ENCODE measurements around the gene MTURN. TPM values are rescaled to one million over a fixed set of nuclear protein-coding genes. Genes with fewer than 3 reads are reported as not detected.
A peak's percentile ranks its signal among the peaks of the same experiment; 100 is the strongest.

The MTURN gene
- total RNA-seq, 1 donor from 2014 or later: 4.2 TPM

DNA sequence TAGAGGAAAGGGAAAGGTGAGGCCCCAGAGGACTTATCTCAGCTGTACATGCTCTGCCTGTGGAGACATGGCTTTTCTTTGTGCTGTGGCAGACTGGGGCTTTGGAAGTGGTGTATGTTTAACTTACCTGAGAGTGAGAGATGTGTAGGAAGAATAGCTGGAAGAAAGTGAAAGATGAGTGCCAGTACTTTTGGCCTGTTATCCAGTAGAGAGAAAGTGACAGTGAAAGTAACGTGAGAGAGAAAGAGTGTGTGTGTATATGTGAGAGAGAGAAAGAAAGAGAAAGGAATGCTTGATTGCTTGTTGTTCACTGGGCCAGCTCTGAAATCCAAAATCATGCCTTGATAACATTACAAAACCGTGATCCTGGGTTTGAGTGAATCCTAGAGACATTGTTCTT is 25.5 kb downstream of the MTURN start:
- no peaks in the 10 kb centered on the region for H3K36me3 Mint-ChIP-seq (ENCODE audit: low read depth)
- H3K4me3 Mint-ChIP-seq: no peak overlapping the region
- no peaks in the 10 kb centered on the region for H3K9me3 Mint-ChIP-seq
- H3K27ac Mint-ChIP-seq: no peak overlapping the region
- H3K4me1 Mint-ChIP-seq: peaks cover 50% of the 10 kb centered on the region
- no peak for DNase-seq
- intact Hi-C loops (cut with micrococcal nuclease): loop anchor here (5.0 kb wide), 3 partner anchors 122 to 187 kb away; partner anchors contain the start of genes FKBP14, PLEKHA8 and ZNRF2
- no peaks in the 10 kb centered on the region for H3K27me3 Mint-ChIP-seq

DNA sequence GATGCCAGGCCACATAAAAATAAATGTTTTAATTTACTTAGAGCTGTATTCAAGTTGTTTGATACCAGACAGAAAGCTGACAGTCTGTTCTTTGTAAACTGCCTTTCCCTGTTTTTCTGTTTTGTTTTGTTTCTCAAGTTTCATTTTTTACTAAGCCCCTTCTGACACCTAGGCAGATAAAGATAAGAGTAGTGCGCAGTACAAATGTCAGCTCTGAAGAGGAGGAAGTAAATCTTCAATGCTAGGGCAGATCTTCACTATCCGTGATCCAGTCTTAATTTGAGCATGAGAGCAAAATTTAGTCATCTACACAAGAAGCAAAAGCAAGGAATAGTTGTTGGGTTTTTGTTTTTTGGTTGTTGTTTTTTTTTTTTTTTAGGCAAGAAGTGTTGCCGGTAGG is 27.3 kb downstream of the MTURN start:
- Mint-ChIP-seq H3K9me3 (no peaks in the 10 kb centered on the region), H3K36me3 (ENCODE audit: low read depth) (no peaks in the 10 kb centered on the region), H3K27me3 (no peaks in the 10 kb centered on the region), H3K4me3 (peak overlapping the region; percentile 64), H3K4me1 (peaks cover 47% of the 10 kb centered on the region), H3K27ac (peak overlapping the region; percentile 42)
- intact Hi-C loops (cut with micrococcal nuclease): loop anchor here (2.0 to 5.0 kb wide), 5 partner anchors 27 to 403 kb away; partner anchors contain the start of genes FKBP14, MTURN, PLEKHA8 and ZNRF2
- no peak for DNase-seq

DNA sequence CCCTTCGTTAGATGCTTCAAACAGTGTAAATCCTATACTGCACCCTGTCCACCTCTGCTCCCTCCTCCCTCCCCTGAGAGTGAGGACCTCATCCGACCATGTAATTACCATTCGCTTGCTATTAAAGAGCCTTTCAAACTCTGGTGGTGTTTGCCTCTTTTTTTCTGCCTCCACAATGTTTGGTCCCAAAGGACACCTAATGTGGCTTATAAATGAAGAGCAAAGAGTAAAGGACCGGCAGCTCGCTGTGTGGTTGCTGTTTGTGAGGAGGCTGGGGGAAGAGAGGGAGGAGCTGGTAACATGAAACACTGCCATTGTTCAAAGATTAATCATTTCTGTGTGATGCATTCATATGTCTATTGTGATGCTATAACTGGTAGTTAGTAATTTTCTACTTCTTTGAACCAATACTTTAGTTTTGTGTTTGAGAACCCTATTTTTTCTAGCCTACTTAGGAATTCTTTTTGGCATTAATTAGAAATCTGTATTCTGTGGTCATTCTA is 27.9 kb downstream of the MTURN start:
- Mint-ChIP-seq H3K27ac (peak overlapping the region; percentile 42), H3K9me3 (no peaks in the 10 kb centered on the region), H3K36me3 (ENCODE audit: low read depth) (no peaks in the 10 kb centered on the region), H3K4me1 (peaks cover 42% of the 10 kb centered on the region), H3K4me3 (peak overlapping the region; percentile 64), H3K27me3 (no peaks in the 10 kb centered on the region)
- intact Hi-C loops (cut with micrococcal nuclease): loop anchor here (2.0 to 5.0 kb wide), 5 partner anchors 28 to 402 kb away; partner anchors contain the start of genes FKBP14, MTURN, PLEKHA8 and ZNRF2
- DNase-seq: peak; percentile 62

GRCh38 chr7:30163231-30163894 is 28.6 kb downstream of the MTURN start:
- Mint-ChIP-seq H3K9me3 (no peaks in the 10 kb centered on the region), H3K4me3 (peak overlapping the region; percentile 64), H3K36me3 (ENCODE audit: low read depth) (no peaks in the 10 kb centered on the region), H3K27me3 (no peaks in the 10 kb centered on the region), H3K4me1 (peaks cover 38% of the 10 kb centered on the region), H3K27ac (peak overlapping the region; percentile 42)
- peak; percentile 70 for DNase-seq
- intact Hi-C loops (cut with micrococcal nuclease): loop anchor here (2.0 to 5.0 kb wide), 5 partner anchors 29 to 401 kb away; partner anchors contain the start of genes FKBP14, MTURN, PLEKHA8 and ZNRF2

- intact Hi-C loops (cut with micrococcal nuclease): loop anchor here (5.0 kb wide), 3 partner anchors 118 to 183 kb away; partner anchors contain the start of genes FKBP14, PLEKHA8 and ZNRF2
Observed at GRCh38 chr7:30164567-30164966, 29.8 kb downstream of the MTURN start.

DNA sequence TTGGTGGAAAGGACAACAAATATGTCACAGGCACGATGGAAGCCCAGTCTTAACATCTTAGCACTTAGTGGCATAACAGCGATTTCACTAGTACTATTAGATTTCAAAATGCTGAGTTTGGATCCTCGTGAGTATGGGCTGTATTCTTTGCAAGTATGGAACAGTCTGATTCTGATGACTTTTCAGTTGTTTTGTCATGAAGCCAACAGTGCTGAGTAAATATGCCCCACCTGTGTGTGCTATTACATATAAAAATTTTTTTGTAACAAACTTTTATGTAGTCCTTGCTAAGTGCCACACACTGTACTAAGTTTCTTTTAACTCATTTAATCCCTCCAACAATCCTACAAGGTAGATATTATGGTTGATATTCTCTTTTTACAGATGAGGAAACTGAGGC is 30.8 kb downstream of the MTURN start:
- DNase-seq: no peak
- Mint-ChIP-seq H3K36me3 (ENCODE audit: low read depth) (no peaks in the 10 kb centered on the region), H3K9me3 (no peaks in the 10 kb centered on the region), H3K4me3 (no peak overlapping the region), H3K4me1 (peaks cover 26% of the 10 kb centered on the region), H3K27me3 (peaks cover under 1% of the 10 kb centered on the region), H3K27ac (no peak overlapping the region)
- intact Hi-C loops (cut with micrococcal nuclease): no loop called here

More at GRCh38 chr7:30164567-30164966, 29.8 kb downstream of the MTURN start:
- no peak overlapping the region for H3K4me3 Mint-ChIP-seq
- H3K9me3 Mint-ChIP-seq: no peaks in the 10 kb centered on the region
- peaks cover 35% of the 10 kb centered on the region for H3K4me1 Mint-ChIP-seq
- H3K27ac Mint-ChIP-seq: no peak overlapping the region
- no peaks in the 10 kb centered on the region for H3K27me3 Mint-ChIP-seq
- DNase-seq: no peak
- no peaks in the 10 kb centered on the region for H3K36me3 Mint-ChIP-seq (ENCODE audit: low read depth)

DNA sequence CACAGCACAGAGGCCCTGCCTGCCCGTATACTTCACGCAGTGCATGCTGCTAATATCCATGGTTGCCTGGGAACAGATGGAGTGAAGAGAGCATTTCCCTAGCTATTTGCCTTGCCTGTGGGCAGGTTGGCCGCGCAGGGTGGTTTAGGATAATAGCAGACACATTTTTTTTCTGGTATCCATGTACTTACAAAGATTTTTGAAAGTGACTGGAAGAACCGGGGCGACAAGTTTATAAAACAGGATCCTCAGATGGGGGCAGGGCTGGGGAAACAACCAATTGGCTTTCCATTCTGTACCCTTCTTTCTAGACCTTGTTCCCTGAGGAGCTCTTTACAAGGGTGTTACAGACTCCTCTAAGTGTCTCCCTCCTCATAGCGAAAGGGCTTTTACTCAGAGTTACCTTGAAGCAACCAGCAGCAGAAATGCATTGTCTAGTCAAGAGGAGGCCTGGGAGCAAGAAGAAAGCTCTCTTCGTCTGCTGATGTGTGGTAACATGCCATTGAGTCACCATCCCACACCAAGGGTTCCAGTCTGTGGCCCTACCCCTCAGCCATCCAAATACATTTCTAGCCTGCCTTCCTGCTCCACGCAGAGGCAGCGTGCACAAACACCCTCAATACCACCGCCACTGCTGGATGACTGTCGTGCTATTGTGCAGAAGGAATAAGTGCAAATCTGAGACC is 31.5 kb downstream of the MTURN start:
- no peaks in the 10 kb centered on the region for H3K9me3 Mint-ChIP-seq
- H3K36me3 Mint-ChIP-seq (ENCODE audit: low read depth): no peaks in the 10 kb centered on the region
- no peak overlapping the region for H3K27ac Mint-ChIP-seq
- peaks cover 4% of the 10 kb centered on the region for H3K27me3 Mint-ChIP-seq
- intact Hi-C loops (cut with micrococcal nuclease): no loop called here
- H3K4me1 Mint-ChIP-seq: peaks cover 23% of the 10 kb centered on the region
- no peak for DNase-seq
- no peak overlapping the region for H3K4me3 Mint-ChIP-seq

DNA sequence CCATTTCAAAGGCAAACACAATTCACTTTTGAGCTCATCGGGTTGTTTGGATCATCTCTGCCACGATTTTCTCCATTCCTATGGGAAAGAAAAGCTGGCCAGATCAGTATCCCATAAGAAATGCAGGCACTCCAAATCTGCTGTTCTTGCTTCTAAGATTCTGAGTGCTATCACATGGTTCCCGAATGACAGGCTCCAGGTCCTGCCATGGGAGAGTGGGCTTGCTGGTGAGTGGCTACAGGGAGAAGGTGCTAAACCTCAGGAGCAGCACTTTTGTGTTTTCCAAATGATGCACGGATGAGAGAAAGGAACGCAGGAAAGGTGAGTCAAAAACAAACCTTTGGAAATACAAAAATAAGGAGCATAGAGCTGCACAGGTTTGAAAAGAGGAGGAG is 32.1 kb downstream of the MTURN start:
- intact Hi-C loops (cut with micrococcal nuclease): no loop called here
- H3K27me3 Mint-ChIP-seq: peaks cover 4% of the 10 kb centered on the region
- no peaks in the 10 kb centered on the region for H3K36me3 Mint-ChIP-seq (ENCODE audit: low read depth)
- H3K4me1 Mint-ChIP-seq: peaks cover 22% of the 10 kb centered on the region
- no peak overlapping the region for H3K4me3 Mint-ChIP-seq
- no peak overlapping the region for H3K27ac Mint-ChIP-seq
- no peaks in the 10 kb centered on the region for H3K9me3 Mint-ChIP-seq
- DNase-seq: no peak

GRCh38 chr7:30167901-30168300 is 33.1 kb downstream of the MTURN start:
- no peaks in the 10 kb centered on the region for H3K36me3 Mint-ChIP-seq (ENCODE audit: low read depth)
- H3K9me3 Mint-ChIP-seq: no peaks in the 10 kb centered on the region
- peaks cover 13% of the 10 kb centered on the region for H3K4me1 Mint-ChIP-seq
- no peak for DNase-seq
- no peak overlapping the region for H3K27ac Mint-ChIP-seq
- H3K27me3 Mint-ChIP-seq: peaks cover 4% of the 10 kb centered on the region
- no peak overlapping the region for H3K4me3 Mint-ChIP-seq
- intact Hi-C loops (cut with micrococcal nuclease): no loop called here

DNA sequence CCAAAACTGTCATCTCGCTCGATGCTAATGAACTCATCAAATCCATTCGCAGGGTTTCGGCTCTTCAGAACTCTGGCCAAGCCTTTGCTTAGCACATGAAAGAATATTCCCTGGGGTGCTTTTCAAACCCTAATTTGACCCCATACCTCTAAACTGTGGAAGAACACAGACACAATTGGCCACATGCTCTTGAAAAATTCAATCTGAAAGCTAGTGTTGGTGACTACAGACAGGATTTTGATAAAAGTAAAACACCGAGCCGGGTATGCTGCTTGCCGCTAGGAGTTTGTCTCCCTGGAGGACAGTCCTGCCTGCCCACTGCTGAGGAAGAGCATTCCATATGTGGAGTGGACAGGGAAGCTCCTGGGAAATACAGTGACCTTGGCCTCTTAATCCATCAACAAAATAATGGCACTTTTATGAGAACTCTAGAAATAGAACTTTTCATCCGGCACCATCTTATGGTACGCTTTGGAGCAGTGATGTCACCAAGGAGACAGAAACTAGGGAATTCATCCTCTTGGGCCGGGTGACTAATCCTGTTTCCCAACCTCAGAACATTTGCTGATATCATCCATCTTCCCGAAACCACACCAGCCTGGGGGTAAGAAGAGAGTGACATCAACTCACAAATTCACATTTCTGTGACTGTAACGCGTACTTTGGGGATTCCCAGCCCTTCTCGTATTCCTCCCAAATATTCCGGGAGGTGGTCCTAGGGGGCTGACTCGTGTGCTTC is 34.2 kb downstream of the MTURN start:
- no peak for DNase-seq
- intact Hi-C loops (cut with micrococcal nuclease): no loop called here
- Mint-ChIP-seq H3K36me3 (ENCODE audit: low read depth) (no peaks in the 10 kb centered on the region), H3K27me3 (peaks cover 4% of the 10 kb centered on the region), H3K4me1 (peaks cover 3% of the 10 kb centered on the region), H3K27ac (no peak overlapping the region), H3K4me3 (no peak overlapping the region), H3K9me3 (no peaks in the 10 kb centered on the region)

DNA sequence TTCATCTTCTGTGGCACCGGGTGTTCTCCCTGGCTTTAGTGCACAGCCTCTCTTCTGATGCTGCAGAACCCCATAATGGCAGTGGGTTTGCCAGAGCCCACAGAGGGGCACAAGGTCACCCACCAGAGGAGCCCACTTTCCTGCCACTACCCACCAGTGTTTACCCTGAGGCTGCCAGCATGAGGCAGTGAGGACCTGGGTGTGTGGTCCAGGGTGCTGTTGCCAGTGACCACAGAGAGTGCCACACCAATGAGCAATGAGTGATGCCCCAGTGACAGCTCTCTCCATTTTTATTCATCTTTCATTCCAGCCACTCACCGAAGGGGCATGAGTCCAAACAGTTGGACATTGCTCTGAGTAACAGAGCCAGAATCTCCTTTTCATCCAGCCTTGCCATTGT is 34.8 kb downstream of the MTURN start:
- intact Hi-C loops (cut with micrococcal nuclease): no loop called here

DNA sequence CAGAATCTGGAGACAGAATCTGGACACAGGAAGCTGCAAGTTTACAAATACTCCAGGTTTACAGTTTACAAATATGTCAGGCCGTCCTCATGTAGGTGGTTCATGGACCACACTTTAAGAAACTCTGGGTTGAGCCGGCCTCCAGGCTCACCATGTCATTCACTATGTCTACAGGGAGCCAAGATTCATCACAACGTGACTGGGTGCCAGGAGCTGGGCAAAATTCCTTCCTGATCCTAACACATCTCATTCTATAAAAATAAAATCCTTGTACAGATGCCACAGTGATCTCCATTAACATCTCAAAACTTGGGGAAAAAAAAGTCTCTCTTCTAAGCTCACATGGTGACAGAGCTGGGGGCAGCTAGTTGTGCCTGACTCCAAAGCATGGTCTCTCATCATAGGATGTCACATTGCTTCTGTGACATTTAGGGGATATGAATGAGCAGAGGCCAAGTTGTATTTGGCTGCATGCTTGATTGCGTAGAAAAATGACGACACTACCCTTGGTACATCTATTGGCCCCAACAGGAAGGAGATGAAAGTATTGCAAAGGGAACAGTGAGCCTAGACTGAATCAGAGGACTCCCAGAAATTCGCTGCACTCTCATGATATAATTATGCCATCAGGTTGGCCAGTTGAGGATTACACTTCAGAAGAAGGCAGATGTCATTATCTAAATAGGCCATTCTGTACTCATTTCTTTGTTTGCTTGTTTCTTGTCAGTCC is 35.9 kb downstream of the MTURN start:
- no peaks in the 10 kb centered on the region for H3K4me1 Mint-ChIP-seq
- no peak overlapping the region for H3K4me3 Mint-ChIP-seq
- peaks cover 4% of the 10 kb centered on the region for H3K27me3 Mint-ChIP-seq
- intact Hi-C loops (cut with micrococcal nuclease): no loop called here
- H3K9me3 Mint-ChIP-seq: no peaks in the 10 kb centered on the region
- no peaks in the 10 kb centered on the region for H3K36me3 Mint-ChIP-seq (ENCODE audit: low read depth)
- DNase-seq: no peak
- no peak overlapping the region for H3K27ac Mint-ChIP-seq

More for the DNA sequence above, 34.8 kb downstream of the MTURN start:
- Mint-ChIP-seq H3K9me3 (no peaks in the 10 kb centered on the region), H3K4me1 (no peaks in the 10 kb centered on the region), H3K36me3 (ENCODE audit: low read depth) (no peaks in the 10 kb centered on the region), H3K27ac (no peak overlapping the region), H3K4me3 (no peak overlapping the region), H3K27me3 (peaks cover 4% of the 10 kb centered on the region)
- no peak for DNase-seq

GRCh38 chr7:30171766-30172447 is 37.1 kb downstream of the MTURN start:
- no peaks in the 10 kb centered on the region for H3K9me3 Mint-ChIP-seq
- H3K27ac Mint-ChIP-seq: no peak overlapping the region
- no peak overlapping the region for H3K4me3 Mint-ChIP-seq
- H3K27me3 Mint-ChIP-seq: peaks cover 4% of the 10 kb centered on the region
- intact Hi-C loops (cut with micrococcal nuclease): no loop called here
- no peaks in the 10 kb centered on the region for H3K36me3 Mint-ChIP-seq (ENCODE audit: low read depth)
- H3K4me1 Mint-ChIP-seq: no peaks in the 10 kb centered on the region
- DNase-seq: no peak

Data from activated CD4-positive, alpha-beta T cell treated with anti-CD3 and anti-CD28 coated beads, Interleukin-2, amount 10 ng/mL, durations not matched to agents 24 days and 14 days (primary cell).